ENCODE measurements around the gene CHN2.

CHN2 gene

DNA sequence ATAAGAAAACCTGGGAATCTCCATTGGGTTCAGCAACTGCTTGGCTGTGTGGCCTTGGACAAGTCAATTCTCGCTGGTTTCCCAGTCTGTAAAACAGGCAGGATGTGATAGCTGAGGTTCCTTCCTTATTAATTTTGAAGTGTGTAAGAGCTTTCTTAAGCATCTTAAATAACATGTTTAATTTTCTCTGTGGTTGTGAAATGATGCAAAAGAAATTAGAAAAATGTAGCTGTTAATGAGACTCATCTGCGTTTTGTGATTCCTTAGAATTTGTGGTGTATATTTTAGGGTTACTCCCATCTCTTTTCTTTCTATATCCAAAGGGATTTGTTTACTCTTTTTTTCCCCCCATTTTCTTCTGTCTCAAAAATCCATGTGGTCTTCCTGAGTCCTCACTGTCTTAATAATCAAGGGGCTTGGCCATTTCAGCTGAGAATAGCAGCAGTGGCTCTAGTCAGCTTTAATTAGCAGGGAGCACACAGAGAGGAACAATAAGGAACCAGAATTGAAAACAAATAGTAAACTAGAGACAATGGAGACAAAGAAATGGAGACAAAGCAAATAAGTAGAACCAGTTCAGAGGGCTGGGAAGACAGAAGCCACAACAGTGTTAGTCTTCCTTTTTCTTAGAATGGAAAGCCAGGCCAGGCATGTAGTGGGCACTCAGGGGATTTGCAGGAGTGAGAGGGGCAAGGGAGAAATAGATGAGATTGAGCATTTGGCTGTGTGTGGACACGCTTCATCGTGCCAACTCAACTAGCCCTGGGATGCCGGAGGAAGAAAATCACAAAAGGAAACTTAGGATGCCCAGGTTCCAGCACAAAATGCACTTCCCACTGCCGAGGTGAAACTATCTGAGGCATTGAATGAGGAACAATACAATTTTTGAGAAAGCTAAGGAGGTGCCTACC is 93.9 kb downstream of the CHN2 start:
- no peak for DNase-seq

DNA sequence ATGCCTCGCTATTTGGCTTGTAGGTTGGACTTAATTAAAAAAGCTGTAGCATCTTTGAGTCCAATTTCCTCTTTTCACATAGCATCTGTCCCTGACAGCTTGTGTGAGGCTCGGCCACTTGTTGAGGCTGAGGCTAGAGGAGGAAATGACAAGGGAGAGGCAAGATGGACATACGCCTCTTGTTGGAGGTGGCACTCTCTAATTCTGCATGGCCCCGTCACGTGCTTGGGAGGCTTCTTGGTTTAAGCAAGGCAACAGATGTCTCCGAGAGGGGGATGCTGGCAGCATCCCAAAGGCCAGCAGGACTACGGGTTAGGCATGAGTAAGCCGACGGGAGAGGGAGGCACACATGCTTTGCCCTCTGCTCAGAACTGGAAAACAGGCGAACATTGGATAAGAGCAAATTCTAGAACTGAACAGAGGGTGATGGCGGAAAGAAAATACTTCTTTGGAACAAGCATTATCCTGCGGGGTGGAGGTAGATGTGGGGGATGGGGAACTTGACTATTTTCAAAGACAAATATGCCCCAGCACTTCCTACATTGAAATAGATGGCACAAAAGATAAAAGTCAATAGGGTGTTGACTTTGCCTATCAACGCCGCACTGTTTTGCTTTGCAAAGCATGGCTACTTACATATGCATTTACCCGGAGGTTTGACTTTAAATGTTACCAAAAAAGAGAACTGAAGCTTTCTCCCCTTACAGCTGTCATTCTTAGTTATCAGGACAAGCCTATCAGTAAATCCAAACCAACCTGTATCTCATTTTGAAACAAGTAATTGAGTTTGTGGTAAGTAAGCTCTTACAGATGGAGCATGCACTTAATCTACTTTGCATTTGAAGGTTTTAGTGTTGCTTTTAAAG is 94.8 kb downstream of the CHN2 start:
- DNase-seq, result no peak

- no peak for DNase-seq
Observed at GRCh38 chr7:29290829-29291228, 96.3 kb downstream of the CHN2 start.

- DNase-seq, result no peak
Observed at GRCh38 chr7:29291723-29292618, 97.4 kb downstream of the CHN2 start.

DNA sequence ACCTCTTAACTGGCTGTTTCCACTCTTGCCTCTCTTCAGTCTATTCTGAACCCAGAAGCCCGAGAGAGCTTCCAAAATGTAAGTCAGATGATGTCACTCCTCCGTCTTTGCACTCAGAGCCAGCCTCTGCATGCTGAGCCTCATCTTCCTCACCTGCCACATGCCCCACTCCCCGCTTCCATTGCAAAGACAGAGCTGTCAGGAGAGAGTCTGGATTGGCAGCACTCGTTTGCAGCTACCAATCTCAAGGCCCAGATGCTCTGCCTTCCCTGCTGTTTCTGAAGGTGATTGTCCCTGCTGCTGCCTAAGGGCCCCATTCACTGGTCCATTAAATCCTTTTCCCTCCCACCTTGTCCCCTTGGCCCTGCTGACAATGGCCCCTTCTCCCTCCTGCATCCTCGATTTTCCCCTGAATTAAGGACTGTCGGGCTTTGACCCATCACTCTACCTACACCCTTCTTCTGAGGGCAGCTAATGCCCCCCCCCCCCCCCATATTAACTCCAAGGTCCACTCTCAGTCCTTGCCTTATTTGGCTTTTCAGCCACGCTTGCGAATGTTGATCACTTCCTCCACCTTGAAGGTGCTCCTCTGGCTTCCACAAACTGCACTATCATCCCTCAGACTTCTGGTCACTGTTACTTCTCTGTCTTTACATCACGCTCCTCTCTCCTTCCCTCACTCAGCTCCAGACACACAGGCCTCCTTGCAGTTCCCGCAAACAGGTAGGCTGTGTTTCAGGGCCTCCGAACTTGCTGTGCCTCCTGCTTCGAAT is 98.5 kb downstream of the CHN2 start:
- no peak for DNase-seq

GRCh38 chr7:29296421-29296820 is 101.8 kb downstream of the CHN2 start:
- DNase-seq, result no peak

DNA sequence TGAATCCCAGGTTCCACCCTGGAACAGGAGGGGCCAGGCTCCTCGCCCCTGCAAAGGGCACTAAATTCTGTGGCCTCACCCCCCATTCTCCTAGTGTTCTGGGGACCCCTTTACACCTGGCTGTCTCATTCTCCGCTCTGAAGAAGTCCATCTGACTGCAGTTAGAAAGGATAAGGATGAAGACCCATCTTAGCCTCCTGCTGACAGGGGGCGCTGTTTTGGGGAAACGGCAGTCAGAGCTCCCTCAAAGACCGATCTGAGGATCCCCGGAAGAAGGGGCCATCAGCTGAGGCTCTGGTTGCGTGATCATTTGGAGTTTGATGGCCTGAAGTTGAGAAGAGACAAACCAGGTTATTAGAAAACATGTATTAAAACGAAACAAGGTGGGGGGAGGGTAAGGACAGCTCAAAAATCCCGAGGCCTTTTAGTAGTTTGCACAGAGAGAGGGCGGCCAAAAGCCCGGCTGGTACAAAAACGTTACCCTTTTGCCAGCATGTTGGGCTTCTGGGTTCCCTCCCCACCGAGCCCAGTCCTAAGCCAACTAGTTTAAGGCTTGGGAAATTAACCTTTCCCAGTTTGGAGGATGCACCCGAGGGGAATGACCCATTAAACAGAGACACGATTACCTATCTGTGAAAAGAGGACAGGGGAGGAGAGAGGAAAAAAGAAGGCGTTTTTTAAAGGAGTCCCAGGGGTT is 102.8 kb downstream of the CHN2 start:
- DNase-seq, result no peak

GRCh38 chr7:29299086-29299485 is 104.5 kb downstream of the CHN2 start:
- no peak for DNase-seq

DNA sequence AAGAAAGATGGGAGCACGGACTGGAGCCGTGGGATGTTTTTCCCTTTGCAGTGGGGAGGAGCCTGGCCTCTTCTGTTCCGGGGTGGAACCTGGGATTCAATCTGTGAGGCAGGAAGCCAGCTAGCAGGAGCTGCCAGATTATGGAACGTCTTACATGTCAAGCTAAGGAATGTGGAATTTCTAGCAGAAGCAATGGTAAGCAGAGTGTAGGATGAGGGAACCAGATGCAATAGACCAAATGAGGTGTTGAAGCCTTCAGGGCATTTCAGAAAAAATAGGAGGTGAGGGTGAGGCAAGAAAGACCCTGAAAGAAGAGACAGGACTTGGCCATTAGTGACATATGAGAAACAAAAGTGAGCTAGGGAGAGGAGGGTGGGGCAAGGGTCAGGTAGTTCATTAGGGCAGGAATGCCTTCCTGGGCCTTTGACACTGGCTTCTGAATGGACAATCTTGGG is 105.5 kb downstream of the CHN2 start:
- no peak for DNase-seq

DNA sequence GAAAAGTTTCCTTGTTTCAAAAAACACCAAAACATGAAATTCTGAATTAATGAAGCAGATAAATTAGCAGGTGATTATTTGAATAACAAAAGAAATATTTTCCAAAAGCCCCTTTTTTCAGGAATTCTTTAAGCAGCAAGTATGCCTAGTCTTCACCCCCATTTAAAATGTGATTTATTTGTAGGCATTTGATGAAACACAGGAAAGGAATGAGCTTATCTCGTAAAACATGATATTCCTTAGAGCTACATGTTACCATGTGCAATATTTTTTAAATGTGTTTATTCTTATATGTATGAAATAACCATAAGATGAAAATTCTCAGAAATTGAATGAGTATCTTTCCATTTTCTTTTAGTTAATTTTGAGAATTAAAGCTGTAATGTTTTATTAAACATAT is 106.1 kb downstream of the CHN2 start:
- DNase-seq, result no peak

GRCh38 chr7:29302666-29303395 is 108.3 kb downstream of the CHN2 start:
- DNase-seq, result no peak

GRCh38 chr7:29304756-29305155 is 110.2 kb downstream of the CHN2 start:
- no peak for DNase-seq

GRCh38 chr7:29306319-29306991 is 111.9 kb downstream of the CHN2 start:
- DNase-seq, result no peak

- no peak for DNase-seq
Observed at GRCh38 chr7:29308424-29308823, 113.8 kb downstream of the CHN2 start.

DNA sequence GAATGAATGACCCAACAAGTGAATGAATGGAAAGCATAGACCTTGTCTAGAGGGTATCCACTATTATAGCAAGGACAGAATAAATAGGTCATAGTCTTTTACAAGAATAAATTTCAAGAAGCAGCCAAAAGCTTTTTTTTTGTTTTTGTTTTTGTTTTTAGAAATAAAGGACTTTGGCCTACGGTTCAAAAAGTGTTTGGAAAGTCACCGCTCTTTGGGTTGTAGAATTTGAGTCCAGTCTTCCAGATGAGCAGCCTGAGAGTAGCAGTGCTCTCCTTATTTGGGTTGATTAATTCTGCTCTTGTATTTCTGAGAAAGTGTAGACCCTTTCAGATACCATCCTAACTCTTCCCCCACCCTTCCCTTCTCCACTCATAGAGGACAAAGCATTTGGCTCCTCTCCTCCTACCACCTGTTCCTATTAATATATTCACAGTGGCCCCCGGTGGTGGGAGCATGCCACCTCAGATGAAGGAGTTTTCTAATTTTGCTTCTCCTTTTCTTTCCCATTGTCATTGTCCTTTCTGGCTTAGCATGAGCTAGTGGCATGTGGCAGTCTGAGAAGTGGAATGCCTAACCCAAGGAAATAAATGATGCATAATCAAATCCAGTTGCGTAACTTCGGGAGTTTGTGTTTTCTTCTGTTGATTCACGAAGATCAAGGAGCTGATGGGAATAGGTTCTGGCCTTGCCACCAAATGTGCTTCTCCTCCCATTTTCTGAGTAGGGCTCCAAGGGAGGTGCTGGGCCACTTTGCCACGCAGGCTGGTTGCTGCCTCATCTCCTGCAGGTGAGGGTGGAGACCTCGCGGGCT is 114.7 kb downstream of the CHN2 start:
- no peak for DNase-seq

- DNase-seq, result no peak
Observed at GRCh38 chr7:29310625-29311024, 116.0 kb downstream of the CHN2 start.

DNA sequence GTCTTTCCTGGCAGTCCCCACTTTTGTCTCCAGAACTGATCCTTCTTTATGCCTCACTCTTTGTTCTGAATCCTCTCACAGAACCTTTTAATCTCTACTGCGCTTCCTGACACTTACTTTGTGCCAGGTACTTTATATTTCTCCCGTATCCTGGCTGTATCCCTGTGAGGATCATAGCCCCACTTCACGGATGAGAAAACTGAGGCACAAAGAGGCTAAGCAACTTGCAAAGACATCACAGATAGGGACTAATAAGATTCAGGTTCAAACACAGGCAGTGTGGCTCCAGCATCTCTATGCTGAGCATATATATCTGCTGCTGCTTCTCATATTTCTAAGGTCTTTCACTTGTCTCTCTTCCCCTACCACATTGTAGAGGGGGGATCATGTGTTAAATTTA is 116.7 kb downstream of the CHN2 start:
- DNase-seq, result no peak

DNA sequence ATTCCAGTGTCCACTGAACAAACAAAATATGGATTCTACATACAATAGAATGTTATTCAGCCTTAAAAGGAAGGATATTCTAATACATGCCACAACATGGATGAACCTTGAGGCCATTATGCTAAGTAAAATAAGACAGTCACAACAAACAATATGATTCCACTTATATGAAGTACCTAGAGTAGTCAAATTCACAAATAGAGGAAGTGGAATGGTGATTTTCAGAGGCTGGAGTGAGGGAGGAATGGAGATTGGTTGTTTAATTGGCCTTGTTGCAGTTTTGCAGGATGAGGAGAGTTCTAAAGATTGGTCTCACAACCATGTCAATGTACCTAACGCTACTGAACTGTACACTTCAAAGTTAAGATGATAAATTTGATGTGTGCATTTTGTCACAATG is 119.6 kb downstream of the CHN2 start:
- DNase-seq, result no peak
